ENCODE data around the gene GPR31. TPM values are rescaled to one million over a fixed set of nuclear protein-coding genes. Genes with fewer than 3 reads are reported as not detected.

The GPR31 gene
- total RNA-seq, 4 donors from 2014 or later: not detected

DNA sequence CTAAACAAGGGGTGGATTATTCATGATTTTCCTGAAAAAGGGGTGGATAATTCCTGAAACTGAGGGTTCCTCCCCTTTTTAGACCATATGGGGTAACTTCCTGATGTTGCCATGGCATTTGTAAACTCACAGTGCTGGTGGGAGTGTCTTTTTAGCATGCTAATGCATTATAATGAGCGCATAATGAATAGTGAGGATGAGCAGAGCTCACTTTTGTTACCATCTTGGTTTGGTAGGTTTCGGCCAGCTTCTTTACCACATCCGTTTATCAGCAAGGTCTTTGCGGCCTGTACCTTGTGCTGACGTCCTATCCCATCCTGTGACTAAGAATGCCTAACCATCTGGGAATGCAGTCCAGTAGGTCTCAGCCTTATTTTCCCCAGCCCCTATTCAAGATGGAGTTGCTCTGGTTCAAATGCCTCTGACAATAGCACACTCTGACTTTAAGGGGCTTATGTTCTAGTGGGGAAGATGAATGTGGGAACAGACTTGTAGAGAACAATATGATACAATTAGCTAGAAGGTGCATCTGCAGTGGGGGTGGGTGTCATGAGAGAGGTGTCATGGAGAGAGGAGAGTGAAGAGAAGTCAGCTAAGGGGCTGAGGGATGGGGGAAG lies 4.2 kb upstream of the GPR31 start:
- no peaks in the 10 kb centered on the region for H3K4me1 ChIP-seq
- H3K27ac ChIP-seq (replicated peaks in 1 of 4): no peak overlapping the region
- TF ChIP-seq POLR2A (IDR thresholded peaks at IDR 0.05; ENCODE audit: low read depth) (no peak), EP300 (IDR thresholded peaks at IDR 0.05) (no peak), POLR2AphosphoS5 (IDR thresholded peaks at IDR 0.05) (no peak)
- TF ChIP-seq, protein P1, sequence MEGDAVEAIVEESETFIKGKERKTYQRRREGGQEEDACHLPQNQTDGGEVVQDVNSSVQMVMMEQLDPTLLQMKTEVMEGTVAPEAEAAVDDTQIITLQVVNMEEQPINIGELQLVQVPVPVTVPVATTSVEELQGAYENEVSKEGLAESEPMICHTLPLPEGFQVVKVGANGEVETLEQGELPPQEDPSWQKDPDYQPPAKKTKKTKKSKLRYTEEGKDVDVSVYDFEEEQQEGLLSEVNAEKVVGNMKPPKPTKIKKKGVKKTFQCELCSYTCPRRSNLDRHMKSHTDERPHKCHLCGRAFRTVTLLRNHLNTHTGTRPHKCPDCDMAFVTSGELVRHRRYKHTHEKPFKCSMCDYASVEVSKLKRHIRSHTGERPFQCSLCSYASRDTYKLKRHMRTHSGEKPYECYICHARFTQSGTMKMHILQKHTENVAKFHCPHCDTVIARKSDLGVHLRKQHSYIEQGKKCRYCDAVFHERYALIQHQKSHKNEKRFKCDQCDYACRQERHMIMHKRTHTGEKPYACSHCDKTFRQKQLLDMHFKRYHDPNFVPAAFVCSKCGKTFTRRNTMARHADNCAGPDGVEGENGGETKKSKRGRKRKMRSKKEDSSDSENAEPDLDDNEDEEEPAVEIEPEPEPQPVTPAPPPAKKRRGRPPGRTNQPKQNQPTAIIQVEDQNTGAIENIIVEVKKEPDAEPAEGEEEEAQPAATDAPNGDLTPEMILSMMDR (IDR thresholded peaks at IDR 0.05): no peak
- WGBS: 98% methylated on average over 5 of the region's 5 CpGs
- H3K27me3 ChIP-seq: no peaks in the 10 kb centered on the region
- intact Hi-C loops (cut with DNase I): no loop called here
- no peak for DNase-seq (ENCODE audit: extremely low spot score)
- H3K4me3 ChIP-seq: no peak overlapping the region
- no peaks in the 10 kb centered on the region for H3K9me3 ChIP-seq
- no peaks in the 10 kb centered on the region for H3K36me3 ChIP-seq

- H3K36me3 ChIP-seq: no peaks in the 10 kb centered on the region
- TF ChIP-seq, protein P1 (IDR thresholded peaks at IDR 0.05): no peak
- TF ChIP-seq POLR2AphosphoS5 (IDR thresholded peaks at IDR 0.05) (no peak), POLR2A (IDR thresholded peaks at IDR 0.05; ENCODE audit: low read depth) (no peak), EP300 (IDR thresholded peaks at IDR 0.05) (no peak)
- 89% methylated on average over 9 of the region's 19 CpGs for WGBS
- H3K27me3 ChIP-seq: no peaks in the 10 kb centered on the region
- no peaks in the 10 kb centered on the region for H3K9me3 ChIP-seq
- DNase-seq (ENCODE audit: extremely low spot score): no peak
- no peak overlapping the region for H3K4me3 ChIP-seq
- intact Hi-C loops (cut with DNase I): no loop called here
- no peak overlapping the region for H3K27ac ChIP-seq (replicated peaks in 1 of 4)
- no peaks in the 10 kb centered on the region for H3K4me1 ChIP-seq
Observed at GRCh38 chr6:167157414-167157813, 366 bp downstream of the GPR31 start.

GRCh38 chr6:167154895-167155294 lies 2.9 kb downstream of the GPR31 start:
- Histone ChIP-seq H3K27ac (replicated peaks in 1 of 4) (no peak overlapping the region), H3K27me3 (no peaks in the 10 kb centered on the region), H3K4me3 (no peak overlapping the region), H3K4me1 (no peaks in the 10 kb centered on the region), H3K9me3 (no peaks in the 10 kb centered on the region), H3K36me3 (no peaks in the 10 kb centered on the region)
- 36% methylated on average over 2 of the region's 2 CpGs for WGBS
- TF ChIP-seq, protein P1 (IDR thresholded peaks at IDR 0.05): no peak
- TF ChIP-seq POLR2AphosphoS5 (IDR thresholded peaks at IDR 0.05) (no peak), EP300 (IDR thresholded peaks at IDR 0.05) (no peak), POLR2A (IDR thresholded peaks at IDR 0.05; ENCODE audit: low read depth) (no peak)
- no peak for DNase-seq (ENCODE audit: extremely low spot score)
- intact Hi-C loops (cut with DNase I): no loop called here

GRCh38 chr6:167154291-167154690 lies 3.5 kb downstream of the GPR31 start:
- intact Hi-C loops (cut with DNase I): no loop called here
- 100% methylated on average over 5 of the region's 9 CpGs for WGBS
- DNase-seq (ENCODE audit: extremely low spot score): no peak
- Histone ChIP-seq H3K27me3 (no peaks in the 10 kb centered on the region), H3K36me3 (no peaks in the 10 kb centered on the region), H3K27ac (replicated peaks in 1 of 4) (no peak overlapping the region), H3K9me3 (no peaks in the 10 kb centered on the region), H3K4me1 (no peaks in the 10 kb centered on the region), H3K4me3 (no peak overlapping the region)
- TF ChIP-seq EP300 (IDR thresholded peaks at IDR 0.05) (no peak), POLR2AphosphoS5 (IDR thresholded peaks at IDR 0.05) (no peak), POLR2A (IDR thresholded peaks at IDR 0.05; ENCODE audit: low read depth) (no peak)
- TF ChIP-seq, protein P1 (IDR thresholded peaks at IDR 0.05): no peak

GRCh38 chr6:167153521-167153959 lies 4.2 kb downstream of the GPR31 start:
- H3K4me3 ChIP-seq: peak overlapping the region in 1 of 4 donors; percentile 6

More at GRCh38 chr6:167153521-167153959, 4.2 kb downstream of the GPR31 start:
- Histone ChIP-seq H3K9me3 (no peaks in the 10 kb centered on the region), H3K4me1 (no peaks in the 10 kb centered on the region), H3K36me3 (no peaks in the 10 kb centered on the region), H3K27me3 (no peaks in the 10 kb centered on the region), H3K27ac (replicated peaks in 1 of 4) (no peak overlapping the region)
- intact Hi-C loops (cut with DNase I): no loop called here
- 62% methylated on average over 13 of the region's 13 CpGs for WGBS
- no peak for DNase-seq (ENCODE audit: extremely low spot score)
- TF ChIP-seq POLR2A (IDR thresholded peaks at IDR 0.05; ENCODE audit: low read depth) (no peak), EP300 (IDR thresholded peaks at IDR 0.05) (no peak), POLR2AphosphoS5 (IDR thresholded peaks at IDR 0.05) (no peak)
- TF ChIP-seq, protein P1 (IDR thresholded peaks at IDR 0.05): no peak

All from esophagus muscularis mucosa (tissue), 4 donors.